GM21619 (cell line): ENCODE measurements around the gene LRPPRC.

ENCODE experiments used
- ATAC-seq: cut with Tn5 transposase; IDR thresholded peaks from one replicate; pipeline ENCODE4 v1.9.1; 2021; ENCODE audit not compliant: unreplicated experiment

Gene LRPPRC

GRCh38 chr2:43984533-43984932, 11.3 kb downstream of the LRPPRC start:
- ATAC-seq = no peak

- ATAC-seq = no peak
These were observed 14.9 kb downstream of the LRPPRC start for GRCh38 chr2:43980902-43981301.

GRCh38 chr2:43977677-43978375, 18.0 kb downstream of the LRPPRC start:
- no peak for ATAC-seq

GRCh38 chr2:43960921-43961320, 34.9 kb downstream of the LRPPRC start:
- ATAC-seq = no peak

GRCh38 chr2:43958397-43959275, 37.2 kb downstream of the LRPPRC start:
- no peak for ATAC-seq

- ATAC-seq = no peak
These were observed 45.3 kb downstream of the LRPPRC start for GRCh38 chr2:43950383-43951008.

GRCh38 chr2:43948370-43948769, 47.4 kb downstream of the LRPPRC start:
- ATAC-seq = no peak

GRCh38 chr2:43946685-43947084, 49.1 kb downstream of the LRPPRC start:
- ATAC-seq = no peak

- ATAC-seq = no peak
These were observed 50.4 kb downstream of the LRPPRC start for GRCh38 chr2:43945439-43945838.

- no peak for ATAC-seq
These were observed 50.9 kb downstream of the LRPPRC start for GRCh38 chr2:43944915-43945314.

GRCh38 chr2:43943809-43944452, 51.9 kb downstream of the LRPPRC start:
- no peak for ATAC-seq

GRCh38 chr2:43943323-43943722, 52.5 kb downstream of the LRPPRC start:
- no peak for ATAC-seq

GRCh38 chr2:43942881-43943280, 52.9 kb downstream of the LRPPRC start:
- ATAC-seq = no peak

- ATAC-seq = no peak
These were observed 53.8 kb downstream of the LRPPRC start for GRCh38 chr2:43941966-43942365.

- ATAC-seq = no peak
These were observed 54.4 kb downstream of the LRPPRC start for GRCh38 chr2:43941359-43941758.

GRCh38 chr2:43939695-43940256, 56.0 kb downstream of the LRPPRC start:
- no peak for ATAC-seq

GRCh38 chr2:43937269-43937820, 58.4 kb downstream of the LRPPRC start:
- ATAC-seq = no peak

- ATAC-seq = no peak
These were observed 61.2 kb downstream of the LRPPRC start for GRCh38 chr2:43934567-43934966.

- no peak for ATAC-seq
These were observed 64.5 kb downstream of the LRPPRC start for GRCh38 chr2:43931293-43931692.

- no peak for ATAC-seq
These were observed 68.3 kb downstream of the LRPPRC start for GRCh38 chr2:43927442-43927841.

GRCh38 chr2:43925431-43925830, 70.4 kb downstream of the LRPPRC start:
- no peak for ATAC-seq
